Liver (tissue), 9 donors: ENCODE measurements around the gene ADAM8. TPM values are rescaled to one million over a fixed set of nuclear protein-coding genes. Genes with fewer than 3 reads are reported as not detected.

Source experiments
- DNase-seq: peaks from one replicate; pipeline ENCODE4 v3.0.0-alpha.2; 2017; ENCODE audit warnings: low spot score
- H3K27ac ChIP-seq, 2 donors: one replicate each; pipeline ENCODE4 v1.7.0; 2013; ENCODE audit warnings: inconsistent platforms in 2 of 2, low read length in 2 of 2, control low read depth in 1 of 2, low read depth in 1 of 2, mild to moderate bottlenecking in 1 of 2
- H3K27me3 ChIP-seq, 4 donors: one replicate each; pipeline versions ENCODE4 v1.6.1 to v1.7.0; 2013; ENCODE audit warnings: low read length in 3 of 4, inconsistent platforms in 1 of 4, mild to moderate bottlenecking in 1 of 4, moderate library complexity in 1 of 4; ENCODE audit not compliant: control insufficient read depth in 4 of 4, insufficient read depth in 4 of 4
- H3K36me3 ChIP-seq, 4 donors: one replicate each; pipeline versions ENCODE4 v1.6.1 to v1.7.0; 2013; ENCODE audit warnings: low read length in 3 of 4, mild to moderate bottlenecking in 3 of 4, low read depth in 1 of 4, moderate library complexity in 1 of 4; ENCODE audit not compliant: control insufficient read depth in 4 of 4, insufficient read depth in 3 of 4
- H3K4me1 ChIP-seq, 4 donors: one replicate each; pipeline versions ENCODE4 v1.6.1 to v1.7.0; 2013; ENCODE audit warnings: low read length in 3 of 4, mild to moderate bottlenecking in 3 of 4, moderate library complexity in 1 of 4; ENCODE audit not compliant: control insufficient read depth in 4 of 4, insufficient read depth in 4 of 4
- H3K4me3 ChIP-seq, 3 donors: one replicate each; pipeline versions ENCODE4 v1.6.1 to v1.7.0; 2013; ENCODE audit warnings: low read length in 3 of 3, control low read depth in 1 of 3, low read depth in 1 of 3, mild to moderate bottlenecking in 1 of 3
- H3K9ac ChIP-seq, 2 donors: one replicate each; pipeline ENCODE4 v1.7.0; 2013; ENCODE audit warnings: low read length in 2 of 2, mild to moderate bottlenecking in 2 of 2, moderate library complexity in 2 of 2, control low read depth in 1 of 2, low read depth in 1 of 2
- H3K9me3 ChIP-seq, 4 donors: one replicate each; pipeline versions ENCODE4 v1.6.1 to v1.7.0; 2013; ENCODE audit warnings: low read length in 3 of 4; ENCODE audit not compliant: control insufficient read depth in 4 of 4
- EGR1 ChIP-seq, 2 donors: IDR thresholded peaks; 2 replicates each; pipeline ENCODE4 v1.6.1; 2016 to 2018; ENCODE audit warnings: antibody characterized with exemption in 2 of 2, low read depth in 2 of 2
- FOXA1 ChIP-seq: IDR thresholded peaks from 2 replicates; pipeline ENCODE4 v1.6.1; 2016; ENCODE audit warnings: antibody characterized with exemption
- FOXA2 ChIP-seq: IDR thresholded peaks from 2 replicates; pipeline ENCODE4 v1.6.1; 2016; ENCODE audit warnings: antibody characterized with exemption
- GABPA ChIP-seq, 2 donors: IDR thresholded peaks in 1 of 2; conservative IDR thresholded peaks in 1 of 2; 2 replicates each; pipeline ENCODE4 v1.6.1; 2016; ENCODE audit warnings: antibody characterized with exemption in 2 of 2, mild to moderate bottlenecking in 1 of 2, moderate library complexity in 1 of 2
- HNF4A ChIP-seq, 2 donors: conservative IDR thresholded peaks; 2 replicates each; pipeline ENCODE4 v1.6.1; 2016; ENCODE audit warnings: antibody characterized with exemption in 2 of 2, mild to moderate bottlenecking in 2 of 2
- HNF4G ChIP-seq: IDR thresholded peaks from 2 replicates; pipeline ENCODE4 v1.6.1; 2016; ENCODE audit warnings: antibody characterized with exemption
- JUND ChIP-seq, 2 donors: IDR thresholded peaks; 2 replicates each; pipeline ENCODE4 v1.6.1; 2016; ENCODE audit warnings: antibody characterized with exemption in 2 of 2
- MAX ChIP-seq: IDR thresholded peaks from 2 replicates; pipeline ENCODE4 v1.6.1; 2016; ENCODE audit warnings: antibody characterized with exemption
- NR2F2 ChIP-seq: IDR thresholded peaks from 2 replicates; pipeline ENCODE4 v1.6.1; 2016; ENCODE audit warnings: antibody characterized with exemption
- RAD21 ChIP-seq, 2 donors: IDR thresholded peaks; 2 replicates each; pipeline ENCODE4 v1.6.1; 2016; ENCODE audit warnings: antibody characterized with exemption in 2 of 2, mild to moderate bottlenecking in 2 of 2
- SP1 ChIP-seq: IDR thresholded peaks from 2 replicates; pipeline ENCODE4 v1.6.1; 2018; ENCODE audit warnings: antibody characterized with exemption, mild to moderate bottlenecking
- TAF1 ChIP-seq: conservative IDR thresholded peaks from 2 replicates; pipeline ENCODE4 v1.6.1; 2016; ENCODE audit warnings: antibody characterized with exemption, mild to moderate bottlenecking
- ZBTB33 ChIP-seq: IDR thresholded peaks from 2 replicates; pipeline ENCODE4 v1.6.1; 2016; ENCODE audit warnings: antibody characterized with exemption
- WGBS: extraction: QIAGEN DNeasy Blood & Tissue Kit; methylation state at CpG from one replicate; pipeline ENCODE4 v1.1.7; 2013; 5-methylcytosine and 5-hydroxymethylcytosine counted together
- polyA plus RNA-seq, 2 donors: library from polyadenylated mRNA; stranded (reverse) in 1 of 2; unstranded in 1 of 2; fragments of 200-250 nt in 1 of 2; fragments of >200 nt in 1 of 2; fragmentation: Nextera tagmentation in 1 of 2; extraction: Ambion mirVana in 1 of 2; gene quantifications; one replicate each; pipeline versions ENCODE4 v1.2.1 to v1.2.3, GENCODE V29; 2013 to 2015
- total RNA-seq, 2 donors: library from RNA; depleted of rRNA; stranded (reverse); fragments of >200 nt; gene quantifications; one replicate each; pipeline ENCODE4 v1.2.3, GENCODE V29; 2014
- TF ChIP-seq, protein P1 (sequence below): IDR thresholded peaks from 2 replicates; pipeline ENCODE4 v1.6.1; 2016; ENCODE audit warnings: antibody characterized with exemption
- donor health status: healthy.
- donor health status: healthy.
- donor health status: healthy.
- donor health status: healthy.
- donor health status: healthy.

Gene ADAM8
- total and polyA plus RNA-seq, 4 donors, result 1.3 to 6.9 (median 3.7) TPM

DNA sequence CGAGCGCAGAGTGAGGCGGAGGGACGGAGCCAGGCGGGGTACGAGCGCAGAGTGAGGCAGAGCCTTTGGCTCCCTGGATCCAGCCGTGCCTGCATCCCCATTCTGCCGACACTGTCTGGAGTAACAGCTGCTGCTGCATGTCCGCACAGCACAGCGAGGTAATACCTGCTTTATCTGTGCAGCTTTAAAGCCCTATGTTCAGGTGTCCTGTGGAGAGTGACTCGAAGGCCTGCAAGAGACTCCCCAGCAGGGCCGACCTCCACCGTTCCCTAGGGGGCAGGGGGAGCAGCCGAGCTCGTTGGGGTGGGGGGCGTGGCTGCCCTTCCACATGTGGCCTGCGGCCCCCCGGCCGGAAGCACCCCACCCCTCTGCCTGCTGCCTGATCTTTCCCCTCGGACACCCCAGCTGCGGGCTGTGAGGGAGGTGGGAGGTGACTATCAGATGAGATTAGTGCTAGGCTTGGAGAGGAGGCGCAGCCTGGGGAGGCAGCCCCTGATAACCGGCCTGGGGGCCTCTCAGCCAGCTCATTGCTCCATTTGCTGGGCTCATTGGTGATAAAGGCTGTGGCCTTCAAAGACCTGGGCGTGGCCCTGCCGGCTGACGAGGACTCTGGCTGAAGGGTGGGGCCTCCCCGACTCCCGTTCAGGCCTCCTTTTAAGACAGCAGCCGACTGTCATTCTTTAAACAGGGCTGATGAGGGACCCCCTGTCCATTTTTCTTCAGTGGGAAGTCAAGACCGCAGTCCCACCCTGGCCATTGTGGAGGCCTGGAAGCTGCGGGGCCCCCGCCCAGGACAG is 31.0 kb downstream of the ADAM8 start:
- no peaks in the 10 kb centered on the region for H3K9me3 ChIP-seq
- 51% methylated on average over 33 of the region's 33 CpGs for WGBS
- peak; percentile 80 for DNase-seq
- peaks cover 0 to 3% (median 2%) of the 10 kb centered on the region in 4 donors for H3K27me3 ChIP-seq
- no peaks in the 10 kb centered on the region for H3K36me3 ChIP-seq
- peaks cover 0 to 6% (median 2%) of the 10 kb centered on the region in 4 donors for H3K4me1 ChIP-seq
- no peak overlapping the region for H3K27ac ChIP-seq
- no peak overlapping the region for H3K9ac ChIP-seq
- H3K4me3 ChIP-seq, result no peak overlapping the region
- TF ChIP-seq MAX, result no peak
- TF ChIP-seq HNF4A (conservative IDR thresholded peaks at IDR 0.05), result no peak
- TF ChIP-seq SP1, result no peak
- TF ChIP-seq ZBTB33, result no peak
- TF ChIP-seq JUND (IDR thresholded peaks at IDR 0.05), result no peak
- no peak for TF ChIP-seq NR2F2
- no peak for TF ChIP-seq RAD21 (IDR thresholded peaks at IDR 0.05)

DNA sequence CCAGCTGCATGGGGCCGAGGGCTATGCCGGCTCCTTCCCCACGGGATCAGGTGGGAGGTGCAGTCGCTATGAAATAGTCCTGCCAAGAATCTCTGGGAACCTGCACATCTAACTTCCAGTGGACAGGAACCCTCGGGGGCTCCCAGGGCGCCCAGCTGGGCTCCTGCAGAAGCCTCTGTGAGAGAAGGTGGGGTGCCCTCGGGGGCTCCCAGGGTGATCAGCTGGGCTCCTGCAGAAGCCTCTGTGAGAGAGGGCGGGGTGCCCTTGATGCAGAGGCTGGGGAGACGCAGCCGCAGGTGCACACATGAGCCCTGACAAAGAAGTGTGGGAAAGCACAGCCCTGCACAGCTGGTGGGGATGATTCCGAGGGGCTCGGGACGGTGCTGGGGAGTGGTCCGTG is 33.1 kb downstream of the ADAM8 start:
- Histone ChIP-seq H3K4me1 (no peaks in the 10 kb centered on the region), H3K4me3 (no peak overlapping the region), H3K27me3 (peaks cover 0 to 4% (median 2%) of the 10 kb centered on the region in 4 donors), H3K27ac (no peak overlapping the region), H3K9ac (no peak overlapping the region), H3K36me3 (no peaks in the 10 kb centered on the region), H3K9me3 (no peaks in the 10 kb centered on the region)
- 62% methylated on average over 14 of the region's 14 CpGs for WGBS
- DNase-seq, result no peak
- no peak for TF ChIP-seq EGR1 (IDR thresholded peaks at IDR 0.05; ENCODE audit: low read depth in 2 of 2)
- TF ChIP-seq HNF4G, result no peak
- no peak for TF ChIP-seq TAF1
- no peak for TF ChIP-seq GABPA (IDR thresholded peaks at IDR 0.05 in 1 of 2, conservative IDR thresholded peaks at IDR 0.05 in 1 of 2)
- TF ChIP-seq FOXA1, result no peak
- no peak for TF ChIP-seq HNF4A (conservative IDR thresholded peaks at IDR 0.05)
- no peak for TF ChIP-seq FOXA2
- TF ChIP-seq SP1, result no peak

- 78% methylated on average over 27 of the region's 27 CpGs for WGBS
- Histone ChIP-seq H3K9me3 (no peaks in the 10 kb centered on the region), H3K36me3 (no peaks in the 10 kb centered on the region), H3K4me3 (no peak overlapping the region), H3K4me1 (peaks cover 0 to under 1% (median 0%) of the 10 kb centered on the region in 4 donors), H3K9ac (no peak overlapping the region), H3K27me3 (peaks cover 0 to 11% (median 2%) of the 10 kb centered on the region in 4 donors), H3K27ac (no peak overlapping the region)
- no peak for DNase-seq
- no peak for TF ChIP-seq SP1
- no peak for TF ChIP-seq MAX
- no peak for TF ChIP-seq FOXA2
- no peak for TF ChIP-seq NR2F2
- no peak for TF ChIP-seq EGR1 (IDR thresholded peaks at IDR 0.05; ENCODE audit: low read depth in 2 of 2)
- TF ChIP-seq, protein P1, sequence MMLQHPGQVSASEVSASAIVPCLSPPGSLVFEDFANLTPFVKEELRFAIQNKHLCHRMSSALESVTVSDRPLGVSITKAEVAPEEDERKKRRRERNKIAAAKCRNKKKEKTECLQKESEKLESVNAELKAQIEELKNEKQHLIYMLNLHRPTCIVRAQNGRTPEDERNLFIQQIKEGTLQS, result no peak
- no peak for TF ChIP-seq JUND (IDR thresholded peaks at IDR 0.05)
- TF ChIP-seq FOXA1, result no peak
- no peak for TF ChIP-seq TAF1
These were observed 33.9 kb downstream of the ADAM8 start for GRCh38 chr10:133242611-133243356.
